ENCODE measurements around the gene POU2AF3.

GRCh38 chr11:111308140-111308539 is 9.8 kb downstream of the POU2AF3 start:
- TF ChIP-seq YY1 (IDR thresholded peaks at IDR 0.05; ENCODE audit: low read depth) (no peak), CREB1 (IDR thresholded peaks at IDR 0.05; ENCODE audit: low read depth) (no peak), EP300 (IDR thresholded peaks at IDR 0.05; ENCODE audit: borderline replicate concordance) (no peak), TCF12 (IDR thresholded peaks at IDR 0.05; ENCODE audit: low read depth) (no peak), EGR1 (IDR thresholded peaks at IDR 0.05) (no peak), RAD21 (IDR thresholded peaks at IDR 0.05; ENCODE audit: low read depth) (no peak), TAF1 (IDR thresholded peaks at IDR 0.05; ENCODE audit: low read depth) (no peak), CEBPB (IDR thresholded peaks at IDR 0.05) (no peak)

All from Ishikawa (cell line).